NCI-H1417 treated with DMSO at 0.1 percent for 48 hours (cell line): Measurements from ENCODE around the gene C1orf185.
"Not testable (repeated sequence)": the region's sequence is repeated elsewhere in the genome, so short reads cannot be mapped to it uniquely, and the experiment has no call there.

Experiments
- DNase-seq: peaks from one replicate; lab custom pipeline; 2025; lab: John Stamatoyannopoulos, UW

Gene C1orf185

GRCh38 chr1:51137696-51138095, 35.7 kb downstream of the C1orf185 start:
- DNase-seq: not testable (repeated sequence)

- DNase-seq: no peak
Observed at GRCh38 chr1:51139474-51139873, 37.4 kb downstream of the C1orf185 start.

- no peak for DNase-seq
Observed at GRCh38 chr1:51147394-51147793, 45.4 kb downstream of the C1orf185 start.

GRCh38 chr1:51154776-51155175, 52.7 kb downstream of the C1orf185 start:
- DNase-seq: no peak

GRCh38 chr1:51156752-51157151, 54.7 kb downstream of the C1orf185 start:
- DNase-seq: no peak

- DNase-seq: no peak
Observed at GRCh38 chr1:51157395-51157794, 55.4 kb downstream of the C1orf185 start.

GRCh38 chr1:51158263-51158662, 56.2 kb downstream of the C1orf185 start:
- DNase-seq: no peak

GRCh38 chr1:51162560-51162959, 60.5 kb downstream of the C1orf185 start:
- not testable (repeated sequence) for DNase-seq

- DNase-seq: no peak
Observed at GRCh38 chr1:51165540-51165939, 63.5 kb downstream of the C1orf185 start.

- no peak for DNase-seq
Observed at GRCh38 chr1:51168266-51168845, 66.3 kb downstream of the C1orf185 start.

- no peak for DNase-seq
Observed at GRCh38 chr1:51168936-51169335, 66.9 kb downstream of the C1orf185 start.

GRCh38 chr1:51170342-51170741, 68.3 kb downstream of the C1orf185 start:
- DNase-seq: no peak

- no peak for DNase-seq
Observed at GRCh38 chr1:51172811-51173210, 70.8 kb downstream of the C1orf185 start.

- DNase-seq: no peak
Observed at GRCh38 chr1:51175278-51175677, 73.2 kb downstream of the C1orf185 start.

GRCh38 chr1:51177988-51178387, 76.0 kb downstream of the C1orf185 start:
- not testable (repeated sequence) for DNase-seq

GRCh38 chr1:51188230-51188629, 86.2 kb downstream of the C1orf185 start:
- no peak for DNase-seq

GRCh38 chr1:51189421-51190073, 87.5 kb downstream of the C1orf185 start:
- no peak for DNase-seq

GRCh38 chr1:51190961-51191360, 88.9 kb downstream of the C1orf185 start:
- no peak for DNase-seq

- DNase-seq: no peak
Observed at GRCh38 chr1:51192213-51192843, 90.3 kb downstream of the C1orf185 start.

- no peak for DNase-seq
Observed at GRCh38 chr1:51193564-51193963, 91.5 kb downstream of the C1orf185 start.
